ENCODE measurements around the gene KCNJ9.
"Not testable (repeated sequence)": the region's sequence is repeated elsewhere in the genome, so short reads cannot be mapped to it uniquely, and the experiment has no call there.

The KCNJ9 gene

DNA sequence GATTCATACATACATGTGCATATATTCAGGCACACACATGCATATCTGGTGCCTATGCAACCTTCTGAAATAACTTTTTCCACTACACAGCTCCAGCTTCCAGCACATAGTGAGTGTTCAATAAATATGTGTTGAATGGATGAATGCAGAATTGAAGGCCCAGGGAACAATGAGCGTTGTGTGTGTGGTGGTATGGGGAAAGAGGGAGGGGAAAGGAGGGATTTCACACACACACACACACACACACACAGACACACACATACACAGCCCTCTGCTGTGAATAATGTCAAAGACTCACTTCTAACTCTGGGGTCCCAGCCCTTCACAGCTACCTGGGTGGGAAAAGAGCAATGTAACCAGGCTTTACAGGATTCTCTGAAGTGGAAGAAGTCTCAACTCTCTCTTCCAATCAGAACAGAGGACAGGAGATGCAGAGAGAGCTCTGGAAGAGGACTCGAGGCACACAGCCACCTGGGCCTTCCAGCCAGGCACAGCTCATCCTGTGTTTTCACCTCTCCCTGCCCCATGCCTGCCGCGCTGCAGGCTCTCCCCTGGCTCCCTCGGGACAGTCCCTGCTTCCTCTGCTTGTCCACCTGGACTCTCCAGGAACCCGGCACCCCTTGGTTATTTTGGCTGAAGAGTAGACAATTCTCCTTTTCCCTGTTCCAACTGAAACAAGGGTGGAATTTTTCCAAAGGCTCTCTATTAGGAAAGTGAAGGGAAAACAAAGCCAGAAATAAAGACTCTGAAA, 22.5 kb downstream of the KCNJ9 start:
- DNase-seq (ENCODE audit: low read depth in 2 of 2) = no peak

- DNase-seq (ENCODE audit: low read depth in 2 of 2) = no peak
Observed at GRCh38 chr1:160104486-160104885, 23.1 kb downstream of the KCNJ9 start.

DNA sequence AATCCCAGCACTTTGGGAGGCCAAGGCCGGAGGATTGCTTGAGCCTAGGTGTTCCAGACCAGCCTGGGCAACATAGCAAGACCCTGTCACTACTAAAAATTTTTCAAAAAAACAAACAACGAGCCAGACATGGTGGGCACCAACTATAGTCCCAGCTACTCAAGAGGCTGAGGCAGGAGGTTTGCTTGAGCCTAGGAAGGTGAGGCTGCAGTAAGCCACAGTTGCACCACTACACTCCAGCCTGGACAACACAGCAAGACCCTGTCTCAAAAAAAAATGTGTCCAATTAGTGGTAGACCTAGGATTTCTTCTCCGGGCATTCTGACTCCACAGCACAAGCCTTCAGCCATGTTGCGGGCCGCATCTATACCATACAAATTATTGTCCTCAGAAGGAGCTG, 23.8 kb downstream of the KCNJ9 start:
- DNase-seq (ENCODE audit: low read depth in 2 of 2) = no peak

GRCh38 chr1:160107512-160107911, 26.2 kb downstream of the KCNJ9 start:
- no peak for DNase-seq (ENCODE audit: low read depth in 2 of 2)

DNA sequence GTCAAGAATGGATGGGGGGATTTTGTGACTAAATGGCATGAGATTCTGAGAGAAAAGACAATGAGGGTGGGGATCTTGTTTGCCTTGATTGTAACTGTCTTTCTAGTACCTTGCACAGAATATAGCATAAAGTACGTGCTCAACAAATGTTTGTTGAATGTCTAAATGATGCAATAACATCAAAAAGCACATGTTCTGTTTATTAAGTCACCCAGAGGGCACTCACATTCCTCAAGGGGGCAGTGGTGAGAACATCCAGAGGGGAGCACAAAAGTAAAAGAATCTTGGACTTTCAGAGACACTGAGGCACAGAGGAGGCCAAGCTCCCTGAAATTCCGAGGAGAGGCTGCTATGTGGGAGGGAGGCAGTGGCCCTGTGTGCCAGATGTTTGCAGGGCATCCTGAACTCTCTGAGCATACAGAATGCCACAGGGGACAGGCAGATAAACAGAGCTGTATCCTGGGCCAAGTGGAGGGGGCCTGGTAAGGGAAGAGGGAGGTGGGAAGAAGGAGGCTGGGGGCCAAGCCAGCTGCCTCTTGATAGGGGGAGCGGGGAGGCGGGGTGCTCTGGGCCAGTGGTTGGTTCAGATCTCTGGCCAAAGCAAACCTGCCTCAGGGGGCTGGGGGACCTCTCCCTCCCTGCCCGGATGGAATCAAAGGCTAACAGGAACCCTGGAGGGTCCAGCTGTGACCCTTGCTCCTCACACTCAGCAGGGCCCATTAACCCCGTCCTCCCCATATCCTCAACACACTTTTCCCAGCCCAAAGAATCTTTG, 27.7 kb downstream of the KCNJ9 start:
- DNase-seq (ENCODE audit: low read depth in 2 of 2) = no peak

DNA sequence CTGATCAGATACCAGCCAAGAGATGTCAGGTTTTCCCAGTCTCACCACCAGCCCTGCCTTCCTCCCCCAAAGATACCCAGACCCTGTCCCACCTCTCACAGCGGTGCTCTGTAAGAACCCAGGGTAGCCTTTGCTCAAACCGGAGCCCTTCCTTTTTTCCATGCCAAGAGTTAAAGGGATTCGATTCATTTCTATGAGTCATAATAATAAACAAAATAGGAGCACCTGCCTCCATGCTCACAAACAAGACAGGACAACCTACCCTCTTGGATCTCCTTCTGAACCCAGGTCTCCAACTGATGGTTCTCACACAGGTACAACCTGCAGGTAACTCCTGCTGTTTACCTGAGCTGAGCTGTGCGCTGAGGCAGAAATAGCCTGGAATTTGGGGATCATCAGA, 28.3 kb downstream of the KCNJ9 start:
- no peak for DNase-seq (ENCODE audit: low read depth in 2 of 2)

DNA sequence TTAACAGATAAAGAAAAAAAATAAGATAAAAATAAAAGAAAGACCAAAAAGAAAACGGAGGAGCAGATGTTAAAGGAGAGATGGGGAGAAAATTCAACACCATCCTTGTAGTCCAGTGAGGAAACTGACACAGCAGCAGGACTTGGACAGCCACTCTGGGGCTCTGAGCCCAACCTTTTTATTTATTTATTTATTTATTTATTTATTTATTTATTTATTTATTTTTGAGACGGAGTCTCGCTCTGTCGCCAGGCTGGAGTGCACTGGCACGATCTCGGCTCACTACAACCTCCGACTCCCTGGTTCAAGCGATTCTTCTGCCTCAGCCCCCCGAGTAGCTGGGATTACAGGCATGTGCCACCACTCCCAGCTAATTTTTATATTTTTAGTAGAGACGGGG, 30.1 kb downstream of the KCNJ9 start:
- not testable (repeated sequence) for DNase-seq (ENCODE audit: low read depth in 2 of 2)

GRCh38 chr1:160112357-160112756, 31.0 kb downstream of the KCNJ9 start:
- no peak for DNase-seq (ENCODE audit: low read depth in 2 of 2)

DNA sequence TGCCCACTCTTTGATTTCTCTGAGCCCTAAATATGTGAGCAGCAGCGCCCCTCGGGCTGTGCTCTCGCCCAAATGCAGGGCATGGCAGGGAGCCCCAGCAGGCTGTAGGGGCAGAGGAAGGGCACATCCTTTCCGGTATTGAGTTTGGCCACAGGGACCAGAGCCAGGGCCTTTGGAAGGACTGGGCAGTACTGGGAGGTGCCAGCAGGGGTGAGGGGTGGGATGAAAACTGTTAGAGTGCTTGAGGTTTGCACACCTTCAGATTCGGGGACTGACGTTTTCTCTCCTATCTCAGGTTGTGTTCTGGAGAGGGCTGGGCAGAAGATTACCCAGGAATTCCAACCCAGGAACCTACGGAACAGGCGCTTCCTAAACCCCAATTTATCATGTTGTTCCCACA, 32.1 kb downstream of the KCNJ9 start:
- DNase-seq (ENCODE audit: low read depth in 2 of 2) = no peak

GRCh38 chr1:160114085-160114484, 32.7 kb downstream of the KCNJ9 start:
- DNase-seq (ENCODE audit: low read depth in 2 of 2) = no peak

DNA sequence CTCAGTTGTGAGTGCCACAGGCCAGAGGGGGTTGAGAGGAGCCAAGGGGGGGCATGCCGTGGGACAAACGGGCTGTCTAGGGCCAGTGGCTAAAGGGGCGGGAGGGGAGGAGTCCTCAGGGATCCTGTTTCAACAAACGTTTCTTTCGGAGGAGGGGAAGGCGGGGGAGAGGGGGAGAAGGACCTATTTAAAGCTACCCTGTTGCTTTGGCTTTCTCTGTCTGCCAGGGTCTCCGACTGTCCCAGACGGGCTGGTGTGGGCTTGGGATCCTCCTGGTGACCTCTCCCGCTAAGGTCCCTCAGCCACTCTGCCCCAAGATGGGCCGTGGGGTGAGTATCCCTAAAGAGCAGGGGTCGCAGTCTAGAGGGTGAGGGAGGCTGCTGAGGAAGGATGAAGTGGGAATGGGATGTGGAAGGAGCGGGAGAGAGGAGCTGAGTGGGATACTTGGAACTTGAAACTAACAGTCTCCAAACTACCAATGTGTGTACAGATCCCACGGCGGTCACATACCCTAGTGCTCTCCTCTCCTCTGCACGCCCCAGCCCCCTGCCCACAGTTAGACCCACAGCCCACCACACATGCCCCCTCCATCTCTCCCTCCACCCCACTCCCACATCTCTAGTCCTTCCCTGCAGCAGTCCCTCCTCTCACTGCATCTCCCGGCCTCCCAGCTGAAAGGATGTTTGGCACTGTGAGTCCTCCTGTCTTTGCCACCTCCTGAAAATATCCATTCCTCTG, 34.4 kb downstream of the KCNJ9 start, which contains the start of gene ATP1A2:
Gene ATP1A2 (plus strand): TSS at position 215 of the 738 bp plus-strand sequence. CDS start 103 bp downstream, at position 318.
- no peak for DNase-seq (ENCODE audit: low read depth in 2 of 2)

DNA sequence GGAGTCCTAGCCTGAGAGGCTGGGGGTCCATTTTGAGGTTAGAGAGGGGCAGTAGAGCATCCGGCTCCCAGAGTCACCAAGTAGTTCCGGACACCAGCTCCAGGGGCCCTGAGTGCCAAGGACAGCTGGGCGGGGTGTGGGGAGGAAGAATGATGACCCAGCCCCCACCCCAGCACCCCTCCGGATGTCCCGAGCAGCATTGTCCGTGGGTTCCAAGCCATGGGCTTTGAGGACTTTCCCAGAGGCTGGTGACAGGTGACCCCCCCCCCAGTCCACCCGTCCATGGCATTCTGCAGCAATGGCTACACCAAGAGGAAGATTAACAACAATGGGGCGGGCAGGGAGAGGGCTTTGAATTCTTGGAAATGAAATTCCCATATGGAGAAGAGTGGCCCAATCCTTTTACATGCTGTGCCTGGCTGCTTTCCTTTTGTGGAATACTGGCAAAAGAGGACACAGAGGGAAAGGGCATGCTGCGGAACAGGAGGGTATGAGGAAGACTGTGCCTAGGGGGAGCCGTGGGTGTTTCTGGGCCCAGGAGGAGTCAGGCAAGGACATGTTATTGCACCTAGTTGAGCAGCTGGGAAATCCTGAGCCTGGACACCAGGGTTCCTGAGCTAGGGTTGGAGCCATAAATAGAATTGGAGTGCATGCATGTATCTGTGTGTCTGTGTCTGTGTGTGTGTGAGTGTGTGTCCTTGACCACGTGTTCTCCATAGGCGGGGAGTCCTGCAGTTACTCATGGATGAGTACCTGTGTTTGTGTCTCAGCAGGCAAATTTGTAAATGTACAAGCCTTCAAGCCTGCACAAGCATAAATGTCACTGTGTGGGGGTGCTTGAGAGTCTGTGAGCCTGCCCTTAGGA, 35.2 kb downstream of the KCNJ9 start:
- no peak for DNase-seq (ENCODE audit: low read depth in 2 of 2)

GRCh38 chr1:160117300-160117699, 36.0 kb downstream of the KCNJ9 start:
- DNase-seq (ENCODE audit: low read depth in 2 of 2) = no peak

DNA sequence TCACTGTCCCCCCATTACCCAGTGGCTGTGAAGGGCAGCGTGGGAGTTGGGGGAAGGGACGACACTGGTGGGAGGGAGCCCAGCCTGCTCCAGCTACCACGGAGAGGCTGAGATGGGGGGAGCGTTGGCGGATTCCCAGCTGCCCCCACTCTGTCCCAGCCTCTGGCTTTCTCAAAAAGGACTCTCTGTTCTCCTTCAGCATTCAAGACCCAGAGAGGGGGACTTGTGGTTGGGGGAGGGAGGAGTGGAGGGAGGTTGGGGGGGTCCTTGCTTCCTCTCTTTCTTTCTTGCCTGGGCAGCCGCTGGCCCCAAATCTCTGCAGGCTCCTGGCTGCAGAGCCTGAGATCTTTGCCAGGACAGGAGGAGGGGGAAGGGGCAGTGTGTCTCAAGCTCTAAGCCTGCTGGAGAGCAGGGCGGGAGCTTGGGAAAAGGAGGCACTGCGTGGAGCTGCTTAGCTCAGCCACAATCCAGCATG, 36.4 kb downstream of the KCNJ9 start:
- no peak for DNase-seq (ENCODE audit: low read depth in 2 of 2)

DNA sequence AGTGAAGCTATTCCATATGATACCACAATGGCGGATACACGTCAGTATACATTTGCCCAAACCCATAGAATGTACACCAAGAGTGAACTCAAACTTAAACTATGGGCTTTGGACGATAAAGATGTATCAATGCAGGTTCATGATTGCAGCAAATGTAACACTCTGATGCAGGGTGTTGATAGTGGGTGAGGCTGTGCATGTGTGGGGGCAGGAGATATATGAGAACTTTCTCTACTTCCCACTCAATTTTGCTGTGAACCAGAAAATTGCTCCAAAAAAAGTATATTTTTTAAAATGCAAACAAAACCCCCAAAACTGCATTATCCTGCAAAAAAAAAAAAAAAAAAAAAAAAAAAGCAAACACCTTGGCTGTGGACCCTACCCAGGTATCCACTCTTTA, 37.6 kb downstream of the KCNJ9 start:
- no peak for DNase-seq (ENCODE audit: low read depth in 2 of 2)

DNA sequence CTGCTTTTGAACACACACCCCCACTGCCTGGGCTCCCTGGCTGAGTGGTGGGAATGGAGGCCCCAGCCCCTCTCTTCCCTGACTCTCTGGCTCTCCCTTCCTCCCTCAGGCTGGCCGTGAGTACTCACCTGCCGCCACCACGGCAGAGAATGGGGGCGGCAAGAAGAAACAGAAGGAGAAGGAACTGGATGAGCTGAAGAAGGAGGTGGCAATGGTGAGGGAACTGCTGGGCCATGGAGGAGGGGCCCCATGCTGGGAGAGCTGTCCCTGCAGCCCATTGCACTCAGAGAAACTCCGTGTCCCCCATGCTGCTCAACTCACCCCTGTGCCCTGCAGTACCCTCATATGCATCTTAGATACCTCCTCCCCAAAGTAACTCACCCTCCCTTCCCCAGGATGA, 39.5 kb downstream of the KCNJ9 start:
- DNase-seq (ENCODE audit: low read depth in 2 of 2) = no peak

DNA sequence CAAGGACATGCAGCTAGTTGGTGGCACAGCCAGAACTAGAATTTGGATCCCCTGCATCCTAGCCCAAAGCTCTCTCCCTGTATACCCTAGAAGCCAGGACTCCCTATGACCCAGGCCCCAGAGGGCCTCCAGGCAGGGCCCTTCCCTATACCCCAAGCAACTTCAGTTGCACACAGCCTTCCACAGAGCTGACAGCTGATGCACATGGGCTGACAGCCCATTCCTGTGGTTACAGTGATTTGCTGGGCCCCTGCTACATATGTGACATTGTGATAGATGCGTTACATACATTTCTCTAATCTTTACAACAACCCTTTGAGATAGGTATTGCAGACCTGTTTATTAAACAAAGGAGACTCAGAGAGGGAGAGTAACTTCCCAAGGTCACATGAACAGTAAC, 40.0 kb downstream of the KCNJ9 start:
- DNase-seq (ENCODE audit: low read depth in 2 of 2) = no peak

DNA sequence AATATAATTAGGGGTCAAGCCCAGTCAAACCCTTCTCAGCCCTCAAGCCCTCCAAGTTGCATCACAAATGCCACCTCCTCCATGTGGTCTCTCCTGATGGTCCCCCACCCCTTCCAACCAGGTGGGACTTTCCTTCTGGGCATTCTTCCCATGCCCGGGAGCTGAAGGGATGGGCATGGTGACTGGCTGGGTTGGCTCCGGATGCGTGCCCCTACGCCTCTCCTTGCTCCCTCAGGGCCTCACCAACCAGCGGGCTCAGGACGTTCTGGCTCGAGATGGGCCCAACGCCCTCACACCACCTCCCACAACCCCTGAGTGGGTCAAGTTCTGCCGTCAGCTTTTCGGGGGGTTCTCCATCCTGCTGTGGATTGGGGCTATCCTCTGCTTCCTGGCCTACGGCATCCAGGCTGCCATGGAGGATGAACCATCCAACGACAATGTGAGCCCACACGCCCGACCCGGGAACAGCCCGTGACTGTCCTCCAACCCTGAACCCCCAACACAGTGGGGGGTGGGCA, 41.7 kb downstream of the KCNJ9 start:
- DNase-seq (ENCODE audit: low read depth in 2 of 2) = no peak

- no peak for DNase-seq (ENCODE audit: low read depth in 2 of 2)
Observed at GRCh38 chr1:160123726-160124125, 42.4 kb downstream of the KCNJ9 start.

DNA sequence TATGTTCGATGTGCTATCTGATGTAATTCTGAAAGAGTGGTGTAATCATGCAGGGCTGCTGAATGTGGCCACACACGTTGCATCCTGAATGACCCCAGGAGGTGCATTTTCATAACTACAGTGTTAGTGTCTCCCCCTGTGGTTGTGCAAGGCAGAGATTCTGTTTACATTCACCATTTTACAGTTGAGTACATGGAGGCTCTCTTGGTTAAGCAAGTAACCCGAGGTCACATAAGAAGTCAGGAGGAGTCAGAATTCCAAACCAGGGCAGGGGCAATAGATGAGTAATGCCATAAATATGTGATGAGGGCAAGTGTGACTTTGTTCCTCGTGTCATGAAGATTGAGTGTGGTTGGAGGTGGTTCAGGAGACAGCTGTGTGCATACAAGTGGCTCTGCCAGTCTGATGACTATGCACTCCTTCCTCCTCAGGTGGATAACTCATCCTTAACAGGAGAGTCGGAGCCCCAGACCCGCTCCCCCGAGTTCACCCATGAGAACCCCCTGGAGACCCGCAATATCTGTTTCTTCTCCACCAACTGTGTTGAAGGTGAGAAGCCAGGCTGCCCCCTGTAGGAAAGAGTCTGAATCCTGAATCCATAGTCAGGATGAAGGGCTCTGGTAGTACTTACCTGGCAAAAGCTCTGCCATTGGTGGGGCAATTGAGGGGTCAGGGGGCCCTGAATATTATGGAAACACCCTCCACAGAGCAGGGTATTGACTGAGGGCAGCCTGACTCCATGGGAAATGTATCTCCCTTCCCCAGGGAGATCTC, 43.6 kb downstream of the KCNJ9 start:
- DNase-seq (ENCODE audit: low read depth in 2 of 2) = no peak

Measured in stimulated activated CD4-positive, alpha-beta T cell treated with anti-CD3 and anti-CD28 coated beads, Interleukin-12 subunit alpha, Interleukin-12 subunit beta, amount 100 ng/mL, for 24 hours (primary cell).